ENCODE results near the gene ZIC1.

The ZIC1 gene

GRCh38 chr3:147409143-147410115 lies at the start of gene ZIC1:
TSS of gene ZIC1 (plus strand) at chr3:147409365. CDS start at chr3:147410113, 748 bp downstream.
- DNase-seq = no peak

GRCh38 chr3:147360051-147360439 lies 49.1 kb upstream of the ZIC1 start:
- DNase-seq = no peak

GRCh38 chr3:147360646-147361453 lies 48.3 kb upstream of the ZIC1 start:
- DNase-seq = no peak

GRCh38 chr3:147361454-147362420 lies 47.4 kb upstream of the ZIC1 start:
- DNase-seq = no peak

- no peak for DNase-seq
These were observed 44.4 kb upstream of the ZIC1 start for GRCh38 chr3:147364771-147365170.

GRCh38 chr3:147365196-147366115 lies 43.7 kb upstream of the ZIC1 start:
- no peak for DNase-seq

GRCh38 chr3:147367676-147368075 lies 41.5 kb upstream of the ZIC1 start:
- no peak for DNase-seq

GRCh38 chr3:147368151-147368550 lies 41.0 kb upstream of the ZIC1 start:
- DNase-seq = no peak

- DNase-seq = no peak
These were observed 40.5 kb upstream of the ZIC1 start for GRCh38 chr3:147368561-147369221.

GRCh38 chr3:147369231-147369630 lies 39.9 kb upstream of the ZIC1 start:
- no peak for DNase-seq

GRCh38 chr3:147369661-147370123 lies 39.5 kb upstream of the ZIC1 start:
- no peak for DNase-seq

- no peak for DNase-seq
These were observed 38.8 kb upstream of the ZIC1 start for GRCh38 chr3:147370349-147370748.

- no peak for DNase-seq
These were observed 38.0 kb upstream of the ZIC1 start for GRCh38 chr3:147371140-147371539.

- DNase-seq = no peak
These were observed 37.3 kb upstream of the ZIC1 start for GRCh38 chr3:147371771-147372340.

GRCh38 chr3:147372525-147373027 lies 36.6 kb upstream of the ZIC1 start:
- DNase-seq = no peak

- DNase-seq = no peak
These were observed 35.9 kb upstream of the ZIC1 start for GRCh38 chr3:147373301-147373700.

GRCh38 chr3:147377412-147378367 lies 31.5 kb upstream of the ZIC1 start:
- DNase-seq = no peak

GRCh38 chr3:147379651-147380050 lies 29.5 kb upstream of the ZIC1 start:
- no peak for DNase-seq

- no peak for DNase-seq
These were observed 28.7 kb upstream of the ZIC1 start for GRCh38 chr3:147380387-147380951.
